HG02588 (cell line): ENCODE data around the gene RNF169.

Source experiments
- ATAC-seq: cut with Tn5 transposase; IDR thresholded peaks from one replicate; pipeline ENCODE4 v1.9.1; 2021; ENCODE audit warnings: mild to moderate bottlenecking, moderate library complexity; ENCODE audit not compliant: unreplicated experiment

Gene RNF169

DNA sequence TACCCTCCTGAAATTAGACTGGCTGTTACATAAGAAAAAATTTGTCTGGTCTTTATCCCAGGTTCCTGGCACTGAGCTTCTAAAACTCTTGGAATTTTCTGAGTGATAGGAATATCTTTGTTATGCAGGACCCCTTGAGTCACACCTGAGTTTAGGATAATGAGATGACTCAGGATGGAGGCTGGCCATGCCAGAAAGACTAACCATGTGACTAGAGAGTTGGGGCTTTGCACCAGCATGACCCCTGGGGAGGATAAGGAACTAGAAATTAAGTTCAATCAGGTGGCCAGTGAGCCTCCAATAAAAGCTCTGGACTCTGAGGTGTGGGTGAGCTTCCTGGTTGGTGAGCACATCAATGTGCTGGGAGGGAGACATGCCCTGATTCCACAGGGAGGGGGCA lies 112.1 kb downstream of the RNF169 start:
- ATAC-seq = no peak

DNA sequence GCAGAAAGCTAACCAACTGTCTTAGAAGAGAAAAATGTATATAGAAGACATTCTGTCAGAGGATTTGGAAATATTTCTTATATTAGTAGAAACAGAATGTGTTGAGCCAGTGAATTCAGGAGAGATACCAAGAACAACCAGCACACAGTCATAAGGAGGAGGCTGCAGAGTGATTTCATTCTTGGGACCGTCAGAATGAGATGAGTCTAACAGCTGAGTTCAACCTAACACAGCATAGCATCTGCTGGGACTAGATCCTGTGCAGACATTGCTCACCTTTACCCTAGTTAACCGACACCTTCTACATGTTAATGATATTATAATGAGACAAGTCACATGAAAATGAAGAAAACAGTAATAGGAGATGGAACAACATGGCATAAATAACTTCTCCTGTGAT lies 114.8 kb downstream of the RNF169 start:
- no peak for ATAC-seq

- no peak for ATAC-seq
Observed at GRCh38 chr11:74866557-74866956, 117.9 kb downstream of the RNF169 start.

DNA sequence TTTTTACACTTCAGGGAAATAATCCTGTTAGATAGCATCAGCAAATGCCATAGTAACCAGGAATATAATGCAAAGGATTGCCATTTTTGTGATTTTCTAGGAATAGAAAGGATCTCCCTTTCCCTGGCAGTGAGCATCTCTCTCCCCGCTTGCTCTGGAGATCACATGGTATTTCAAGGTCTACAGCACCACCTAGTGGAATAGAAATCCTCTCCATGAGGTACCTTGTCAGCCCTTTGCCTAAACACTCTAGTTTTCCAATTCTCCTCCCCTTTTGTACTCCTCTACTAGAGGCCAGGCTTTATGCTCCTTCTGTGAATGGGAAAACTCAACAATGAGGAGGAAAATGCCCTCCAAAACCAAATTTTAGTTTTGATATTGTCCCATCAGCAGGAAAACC lies 121.8 kb downstream of the RNF169 start:
- no peak for ATAC-seq

DNA sequence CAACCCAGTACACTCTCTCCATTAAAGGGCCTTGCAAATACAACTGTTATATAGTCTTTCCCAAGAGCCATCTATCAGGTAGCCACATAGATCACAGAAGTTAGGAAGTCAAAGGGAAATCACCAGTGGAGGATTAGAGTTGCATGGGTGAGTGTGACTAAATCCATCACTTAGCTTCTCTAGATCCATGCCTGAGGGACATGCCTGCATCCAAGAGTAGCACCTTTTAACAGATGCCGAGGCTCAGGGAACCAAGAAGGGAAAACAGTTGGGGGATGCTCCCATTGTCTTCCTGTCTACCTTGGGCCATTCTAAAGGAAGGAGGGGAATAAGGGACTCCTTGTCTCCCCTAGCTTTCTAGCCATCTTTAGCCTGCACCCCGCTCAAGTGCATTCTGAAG lies 122.4 kb downstream of the RNF169 start:
- no peak for ATAC-seq

DNA sequence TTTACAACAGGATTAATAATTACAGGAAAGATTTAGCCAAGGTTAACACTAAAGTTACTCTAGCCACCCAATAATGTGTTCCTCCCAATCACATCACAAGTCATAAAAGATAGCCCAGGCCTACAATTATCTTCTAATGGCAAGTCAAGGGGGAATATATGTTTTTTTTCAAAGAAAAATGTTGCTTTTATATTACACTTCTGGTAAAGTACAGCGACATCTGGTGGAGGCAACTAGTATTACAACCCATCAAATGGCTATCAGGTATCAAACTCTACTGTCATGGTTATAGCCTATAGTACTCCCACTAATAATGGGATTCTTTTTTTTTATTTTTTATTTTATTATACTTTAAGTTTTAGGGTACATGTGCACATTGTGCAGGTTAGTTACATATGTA lies 128.5 kb downstream of the RNF169 start:
- no peak for ATAC-seq
